Right atrium auricular region (tissue), 2 donors: Measurements from ENCODE around the gene BFAR. TPM values are rescaled to one million over a fixed set of nuclear protein-coding genes. Genes with fewer than 3 reads are reported as not detected.

Experiments used
- DNase-seq: peaks from one replicate; pipeline ENCODE4 v3.0.0-alpha.2; 2019; ENCODE audit warnings: low spot score
- H3K27ac ChIP-seq, 2 donors: fragments of 200-600 bp; sonication (generic); 1 replicate in 1 of 2; 2 replicates in 1 of 2; pipeline ENCODE4 v1.5.1; 2016 to 2019
- H3K27me3 ChIP-seq, 2 donors: fragments of 200-600 bp; sonication (generic); one replicate each; pipeline versions ENCODE4 v1.5.1 to v1.6.0; 2017 to 2019
- H3K36me3 ChIP-seq: fragments of 200-600 bp; sonication (generic); one replicate; pipeline ENCODE4 v1.5.1; 2016
- H3K4me1 ChIP-seq, 2 donors: fragments of 200-600 bp; sonication (generic); one replicate each; pipeline versions ENCODE4 v1.5.1 to v1.6.0; 2017 to 2019
- H3K4me3 ChIP-seq, 2 donors: fragments of 200-600 bp; sonication (generic); 1 replicate in 1 of 2; 2 replicates in 1 of 2; pipeline ENCODE4 v1.5.1; 2017 to 2019; ENCODE audit warnings: mild to moderate bottlenecking in 1 of 2, moderate library complexity in 1 of 2
- H3K9me3 ChIP-seq, 2 donors: fragments of 200-600 bp; sonication (generic); one replicate each; pipeline ENCODE4 v1.5.1; 2019
- CTCF ChIP-seq, 2 donors: fragments of 200-600 bp; sonication (generic); IDR thresholded peaks; one replicate each; pipeline ENCODE4 v1.5.1; 2019; ENCODE audit warnings: antibody characterized with exemption in 2 of 2
- total RNA-seq, 2 donors: library from RNA; depleted of rRNA; stranded (reverse); fragments of >200 nt; gene quantifications; one replicate each; pipeline ENCODE4 v1.1.0, GENCODE V29; 2016

The BFAR gene
- total RNA-seq, 2 donors from 2014 or later: 23.4 to 24.7 TPM

GRCh38 chr16:14616280-14616679 is 16.5 kb upstream of the BFAR start:
- H3K4me3 ChIP-seq: no peak overlapping the region
- peak; percentile 36 for DNase-seq
- TF ChIP-seq CTCF (IDR thresholded peaks at IDR 0.05): no peak
- H3K4me1 ChIP-seq: no peaks in the 10 kb centered on the region
- H3K9me3 ChIP-seq: no peaks in the 10 kb centered on the region
- H3K27me3 ChIP-seq: no peaks in the 10 kb centered on the region
- H3K36me3 ChIP-seq: peaks cover 48% of the 10 kb centered on the region
- H3K27ac ChIP-seq: no peak overlapping the region

DNA sequence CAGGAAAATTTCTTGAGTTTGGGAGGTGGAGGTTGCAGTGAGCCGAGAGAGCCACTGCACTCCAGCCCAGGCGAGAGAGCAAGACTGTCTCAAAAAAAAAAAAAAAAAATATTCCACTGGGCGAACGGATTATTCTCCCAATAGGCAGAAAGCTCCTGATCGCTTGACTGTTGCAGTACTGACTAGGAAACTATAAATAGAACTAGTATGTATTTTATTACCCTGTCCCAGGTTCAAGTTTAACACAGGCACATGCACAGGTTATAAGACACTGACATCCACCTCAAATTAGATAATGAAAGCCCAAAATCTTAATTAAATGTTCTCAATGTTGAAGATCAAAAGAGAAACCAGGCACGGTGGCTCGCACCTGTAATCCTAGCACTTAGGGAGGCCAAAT is 14.2 kb upstream of the BFAR start:
- TF ChIP-seq CTCF (IDR thresholded peaks at IDR 0.05): no peak
- no peaks in the 10 kb centered on the region for H3K9me3 ChIP-seq
- H3K4me3 ChIP-seq: no peak overlapping the region
- H3K27me3 ChIP-seq: no peaks in the 10 kb centered on the region
- peaks cover 59% of the 10 kb centered on the region for H3K36me3 ChIP-seq
- H3K4me1 ChIP-seq: no peaks in the 10 kb centered on the region
- no peak overlapping the region for H3K27ac ChIP-seq
- DNase-seq: no peak

DNA sequence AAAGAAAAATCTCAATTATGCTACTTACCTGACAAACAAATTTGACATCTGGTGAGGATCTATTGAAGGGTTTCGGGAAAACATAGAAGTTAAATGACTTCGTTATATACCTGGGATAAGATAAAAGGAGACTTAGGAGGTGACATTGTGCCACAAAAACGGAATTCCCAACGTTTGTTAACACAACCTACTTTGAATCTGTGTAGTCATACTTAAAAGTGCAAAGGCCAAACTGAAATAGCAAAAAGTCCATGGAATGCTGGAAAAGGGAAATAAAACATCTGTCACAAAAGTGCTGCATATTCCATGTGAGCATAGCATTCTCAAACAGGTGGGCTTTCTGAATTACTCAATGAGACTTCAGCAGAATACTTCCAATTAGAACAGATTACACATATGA is 5.7 kb upstream of the BFAR start:
- Histone ChIP-seq H3K9me3 (no peaks in the 10 kb centered on the region), H3K27me3 (no peaks in the 10 kb centered on the region), H3K36me3 (peaks cover 45% of the 10 kb centered on the region), H3K4me1 (peaks cover 0 to 20% of the 10 kb centered on the region in 2 donors), H3K4me3 (no peak overlapping the region), H3K27ac (no peak overlapping the region)
- no peak for TF ChIP-seq CTCF (IDR thresholded peaks at IDR 0.05)
- no peak for DNase-seq

- DNase-seq: peak; percentile 55
- no peaks in the 10 kb centered on the region for H3K27me3 ChIP-seq
- H3K9me3 ChIP-seq: no peaks in the 10 kb centered on the region
- H3K27ac ChIP-seq: peak overlapping the region; percentile 78 to 89
- no peak for TF ChIP-seq CTCF (IDR thresholded peaks at IDR 0.05)
- peaks cover 0 to 28% of the 10 kb centered on the region in 2 donors for H3K4me1 ChIP-seq
- H3K36me3 ChIP-seq: peaks cover 33% of the 10 kb centered on the region
- peak overlapping the region; percentile 55 to 89 for H3K4me3 ChIP-seq
These were observed 3.7 kb upstream of the BFAR start for GRCh38 chr16:14628806-14629611.

GRCh38 chr16:14629612-14629918 is 3.2 kb upstream of the BFAR start:
- no peak for TF ChIP-seq CTCF (IDR thresholded peaks at IDR 0.05)
- DNase-seq: no peak

More at GRCh38 chr16:14629612-14629918, 3.2 kb upstream of the BFAR start:
- H3K27ac ChIP-seq: peak overlapping the region; percentile 78 to 89
- peaks cover 0 to 33% of the 10 kb centered on the region in 2 donors for H3K4me1 ChIP-seq
- peaks cover 31% of the 10 kb centered on the region for H3K36me3 ChIP-seq
- H3K9me3 ChIP-seq: no peaks in the 10 kb centered on the region
- H3K4me3 ChIP-seq: peak overlapping the region; percentile 55 to 89
- H3K27me3 ChIP-seq: no peaks in the 10 kb centered on the region
